Sigmoid colon (tissue), 4 donors: ENCODE measurements around the gene CD58.
"Not testable (repeated sequence)": the region's sequence is repeated elsewhere in the genome, so short reads cannot be mapped to it uniquely, and the experiment has no call there.

Experiments
- EP300 ChIP-seq, 4 donors: sonication (generic); formaldehyde crosslinking; IDR thresholded peaks; one replicate each; pipeline ENCODE4 v1.6.1; 2017; ENCODE audit warnings: antibody characterized with exemption in 4 of 4
- POLR2A ChIP-seq, 2 donors: fragments of 450-650 bp; IDR thresholded peaks; one replicate each; pipeline ENCODE4 v1.6.1; 2016; ENCODE audit warnings: antibody characterized with exemption in 2 of 2, mild to moderate bottlenecking in 2 of 2, moderate library complexity in 2 of 2
- POLR2AphosphoS5 ChIP-seq, 4 donors: sonication (generic); formaldehyde crosslinking; IDR thresholded peaks; one replicate each; pipeline ENCODE4 v1.6.1; 2017; ENCODE audit warnings: antibody characterized with exemption in 4 of 4
- TF ChIP-seq, protein P1 (sequence below), 4 experiments: fragments of 450-650 bp in 3 of 4; fragments of 200-600 bp in 1 of 4; IDR thresholded peaks; one replicate each; pipeline ENCODE4 v1.5.1; 2016 to 2019; ENCODE audit warnings: antibody characterized with exemption in 4 of 4, mild to moderate bottlenecking in 3 of 4, moderate library complexity in 2 of 4

DNA sequence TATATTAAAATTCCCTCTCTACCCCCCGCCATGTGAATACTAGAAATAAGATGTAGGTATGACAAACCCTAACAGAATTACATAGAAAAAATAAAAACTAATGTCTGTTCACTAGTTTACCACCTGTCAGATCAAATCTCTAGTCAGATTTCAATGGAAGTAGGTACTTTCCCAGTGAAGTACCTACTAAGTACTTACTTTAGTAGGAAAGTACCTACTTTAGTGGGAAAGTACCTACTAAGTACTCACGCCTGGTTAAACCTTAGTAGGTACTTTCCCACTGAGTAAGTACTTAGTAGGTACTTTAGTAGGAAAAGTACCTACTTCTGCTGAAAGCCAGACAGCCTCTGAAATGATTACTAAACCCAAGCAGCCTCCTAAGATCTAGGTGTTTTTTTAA, 38.0 kb upstream of the CD58 start:
- TF ChIP-seq, protein P1, sequence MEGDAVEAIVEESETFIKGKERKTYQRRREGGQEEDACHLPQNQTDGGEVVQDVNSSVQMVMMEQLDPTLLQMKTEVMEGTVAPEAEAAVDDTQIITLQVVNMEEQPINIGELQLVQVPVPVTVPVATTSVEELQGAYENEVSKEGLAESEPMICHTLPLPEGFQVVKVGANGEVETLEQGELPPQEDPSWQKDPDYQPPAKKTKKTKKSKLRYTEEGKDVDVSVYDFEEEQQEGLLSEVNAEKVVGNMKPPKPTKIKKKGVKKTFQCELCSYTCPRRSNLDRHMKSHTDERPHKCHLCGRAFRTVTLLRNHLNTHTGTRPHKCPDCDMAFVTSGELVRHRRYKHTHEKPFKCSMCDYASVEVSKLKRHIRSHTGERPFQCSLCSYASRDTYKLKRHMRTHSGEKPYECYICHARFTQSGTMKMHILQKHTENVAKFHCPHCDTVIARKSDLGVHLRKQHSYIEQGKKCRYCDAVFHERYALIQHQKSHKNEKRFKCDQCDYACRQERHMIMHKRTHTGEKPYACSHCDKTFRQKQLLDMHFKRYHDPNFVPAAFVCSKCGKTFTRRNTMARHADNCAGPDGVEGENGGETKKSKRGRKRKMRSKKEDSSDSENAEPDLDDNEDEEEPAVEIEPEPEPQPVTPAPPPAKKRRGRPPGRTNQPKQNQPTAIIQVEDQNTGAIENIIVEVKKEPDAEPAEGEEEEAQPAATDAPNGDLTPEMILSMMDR (IDR thresholded peaks at IDR 0.05): not testable (repeated sequence)
- not testable (repeated sequence) for TF ChIP-seq POLR2A, POLR2AphosphoS5, EP300 (IDR thresholded peaks at IDR 0.05)
